ENCODE results near the gene VAMP5.
"Not testable (repeated sequence)": the region's sequence is repeated elsewhere in the genome, so short reads cannot be mapped to it uniquely, and the experiment has no call there.

The VAMP5 gene

GRCh38 chr2:85584857-85585780 is 888 bp downstream of the VAMP5 start:
- peak; percentile 72 for DNase-seq (ENCODE audit: low read depth)

GRCh38 chr2:85585781-85586105 is 1.5 kb downstream of the VAMP5 start:
- DNase-seq (ENCODE audit: low read depth): no peak

GRCh38 chr2:85588236-85588635 is 4.0 kb downstream of the VAMP5 start:
- DNase-seq (ENCODE audit: low read depth): no peak

GRCh38 chr2:85588645-85589044 is 4.4 kb downstream of the VAMP5 start:
- DNase-seq (ENCODE audit: low read depth): no peak

- DNase-seq (ENCODE audit: low read depth): no peak
Measured at GRCh38 chr2:85589181-85589580, 5.0 kb downstream of the VAMP5 start.

- DNase-seq (ENCODE audit: low read depth): peak; percentile 89
Measured at GRCh38 chr2:85589982-85590791, 6.0 kb downstream of the VAMP5 start.

- DNase-seq (ENCODE audit: low read depth): no peak
Measured at GRCh38 chr2:85590950-85591349, 6.7 kb downstream of the VAMP5 start.

GRCh38 chr2:85591563-85591962 is 7.3 kb downstream of the VAMP5 start:
- no peak for DNase-seq (ENCODE audit: low read depth)

- not testable (repeated sequence) for DNase-seq (ENCODE audit: low read depth)
Measured at GRCh38 chr2:85592299-85592698, 8.1 kb downstream of the VAMP5 start.

- DNase-seq (ENCODE audit: low read depth): no peak
Measured at GRCh38 chr2:85593023-85593422, 8.8 kb downstream of the VAMP5 start.

- no peak for DNase-seq (ENCODE audit: low read depth)
Measured at GRCh38 chr2:85594715-85595300, 10.6 kb downstream of the VAMP5 start.

- peak; percentile 100 for DNase-seq (ENCODE audit: low read depth)
Measured at GRCh38 chr2:85595301-85596025, 11.2 kb downstream of the VAMP5 start, which contains the start of gene RNF181. RNF181 (plus strand) TSS chr2:85595745; CDS start chr2:85595764, 19 bp downstream.

- no peak for DNase-seq (ENCODE audit: low read depth)
Measured at GRCh38 chr2:85596026-85596333, 11.7 kb downstream of the VAMP5 start.

- DNase-seq (ENCODE audit: low read depth): no peak
Measured at GRCh38 chr2:85596486-85597143, 12.4 kb downstream of the VAMP5 start.

- DNase-seq (ENCODE audit: low read depth): no peak
Measured at GRCh38 chr2:85597241-85597640, 13.0 kb downstream of the VAMP5 start.

- DNase-seq (ENCODE audit: low read depth): no peak
Measured at GRCh38 chr2:85598594-85599340, 14.5 kb downstream of the VAMP5 start.

- no peak for DNase-seq (ENCODE audit: low read depth)
Measured at GRCh38 chr2:85599468-85600234, 15.4 kb downstream of the VAMP5 start.

- DNase-seq (ENCODE audit: low read depth): no peak
Measured at GRCh38 chr2:85600235-85600575, 16.0 kb downstream of the VAMP5 start.

- DNase-seq (ENCODE audit: low read depth): no peak
Measured at GRCh38 chr2:85600951-85601770, 16.9 kb downstream of the VAMP5 start.

Measured in HS-27A (cell line).